ENCODE results near the gene FZR1. TPM values are rescaled to one million over a fixed set of nuclear protein-coding genes. Genes with fewer than 3 reads are reported as not detected.

Gene FZR1
- total RNA-seq, 1 experiment from 2014 or later = 57.0 TPM

DNA sequence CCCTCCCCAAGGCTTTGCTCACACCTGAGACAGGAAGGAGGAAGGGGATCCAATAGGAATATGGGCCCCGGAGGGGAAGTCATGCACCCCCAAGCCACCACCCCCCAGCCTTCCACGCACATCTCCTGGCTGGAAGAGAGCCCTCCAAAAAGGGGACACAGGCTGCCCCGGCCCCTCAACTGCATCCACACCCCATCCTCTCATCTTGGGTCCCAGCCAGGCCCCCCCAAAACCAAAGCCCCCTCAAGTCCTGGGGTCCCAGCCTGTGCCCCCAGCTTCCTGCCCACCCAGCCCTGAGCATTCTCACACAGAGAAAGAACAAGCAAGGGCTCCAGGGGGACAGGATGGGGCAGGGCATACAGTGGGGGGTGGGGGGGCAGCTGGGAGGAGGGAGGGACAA is 37.9 kb upstream of the FZR1 start:
- Histone ChIP-seq H3K4me1 (replicated peaks; ENCODE audit: insufficient read depth) (no peaks in the 10 kb centered on the region), H3K79me2 (ENCODE audit: low read depth) (no peaks in the 10 kb centered on the region), H3F3A (ENCODE audit: insufficient read depth, low read depth) (0 out of 2 replicates have a peak, but pooled peaks cover 3% of the 10 kb centered on the region), H3K27ac (no peak overlapping the region), H3K9me3 (ENCODE audit: insufficient read depth, low read depth) (no peaks in the 10 kb centered on the region), H4K20me1 (ENCODE audit: insufficient read depth) (no peaks in the 10 kb centered on the region), H3K36me3 (ENCODE audit: low read depth) (no peaks in the 10 kb centered on the region), H3K27me3 (ENCODE audit: insufficient read depth, low read depth) (no peaks in the 10 kb centered on the region), H3K9me2 (ENCODE audit: insufficient read depth) (no peaks in the 10 kb centered on the region), H3K4me3 (no peak overlapping the region), H2AFZ (no peak overlapping the region), H3K4me2 (no peak overlapping the region)
- intact Hi-C loops (cut with micrococcal nuclease; ENCODE audit: unreplicated experiment) = no loop called here
- DNase-seq = no peak
- POLR2A ChIA-PET (ENCODE audit: unreplicated experiment) = interaction anchor here (0.6 kb wide), 1 partner anchor 17 kb away, joined by 8 read pairs; no protein-coding TSS in a partner anchor
- TF ChIP-seq, protein P1, sequence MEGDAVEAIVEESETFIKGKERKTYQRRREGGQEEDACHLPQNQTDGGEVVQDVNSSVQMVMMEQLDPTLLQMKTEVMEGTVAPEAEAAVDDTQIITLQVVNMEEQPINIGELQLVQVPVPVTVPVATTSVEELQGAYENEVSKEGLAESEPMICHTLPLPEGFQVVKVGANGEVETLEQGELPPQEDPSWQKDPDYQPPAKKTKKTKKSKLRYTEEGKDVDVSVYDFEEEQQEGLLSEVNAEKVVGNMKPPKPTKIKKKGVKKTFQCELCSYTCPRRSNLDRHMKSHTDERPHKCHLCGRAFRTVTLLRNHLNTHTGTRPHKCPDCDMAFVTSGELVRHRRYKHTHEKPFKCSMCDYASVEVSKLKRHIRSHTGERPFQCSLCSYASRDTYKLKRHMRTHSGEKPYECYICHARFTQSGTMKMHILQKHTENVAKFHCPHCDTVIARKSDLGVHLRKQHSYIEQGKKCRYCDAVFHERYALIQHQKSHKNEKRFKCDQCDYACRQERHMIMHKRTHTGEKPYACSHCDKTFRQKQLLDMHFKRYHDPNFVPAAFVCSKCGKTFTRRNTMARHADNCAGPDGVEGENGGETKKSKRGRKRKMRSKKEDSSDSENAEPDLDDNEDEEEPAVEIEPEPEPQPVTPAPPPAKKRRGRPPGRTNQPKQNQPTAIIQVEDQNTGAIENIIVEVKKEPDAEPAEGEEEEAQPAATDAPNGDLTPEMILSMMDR (conservative IDR thresholded peaks at IDR 0.05) = no peak
- no peak for TF ChIP-seq EZH2 (IDR thresholded peaks at IDR 0.05; ENCODE audit: low read depth)
- CTCF ChIA-PET = no interaction called here
- BruUV-seq (replicated peaks) = no TSS peak

DNA sequence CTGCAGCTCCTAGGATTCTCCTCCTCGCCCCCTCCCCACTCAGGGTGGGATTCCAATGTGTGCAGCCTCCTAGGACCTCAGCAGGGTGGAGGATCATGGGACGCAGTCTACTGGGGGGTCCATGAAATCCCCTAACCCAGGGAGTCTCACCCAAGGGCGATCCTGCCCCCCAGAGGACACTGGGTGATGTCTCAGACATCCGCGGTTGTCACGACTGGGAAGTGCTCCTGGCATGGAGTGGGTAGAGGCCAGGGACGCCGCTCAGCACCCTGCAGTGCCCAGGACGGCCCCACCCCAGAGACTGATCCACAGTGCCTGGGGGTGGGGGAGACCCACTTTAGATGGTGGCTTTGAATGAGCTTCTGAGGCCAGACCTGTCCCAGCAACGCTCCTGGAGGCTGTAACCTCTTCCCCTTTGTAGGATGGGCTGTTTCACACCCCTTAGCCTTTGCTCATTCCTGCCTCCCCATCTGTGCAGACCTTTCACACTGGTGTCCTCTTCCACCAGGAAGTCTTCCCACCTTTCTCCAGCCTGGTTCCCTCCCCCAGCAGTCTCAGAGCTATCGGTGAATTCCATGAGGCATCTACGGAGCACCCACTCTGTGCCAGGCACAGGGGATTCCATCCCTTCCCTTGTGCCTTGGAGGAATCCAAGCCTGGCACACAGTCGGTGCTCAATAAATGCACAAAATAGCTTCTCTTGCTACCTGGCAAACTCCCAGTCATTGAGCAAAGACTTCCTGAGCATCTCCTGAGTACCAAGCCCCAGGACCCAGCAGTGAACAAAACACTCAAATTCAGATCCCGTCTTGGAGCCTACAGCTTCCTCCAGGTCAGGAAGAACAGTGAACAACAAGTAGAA is 36.2 kb upstream of the FZR1 start:
- ChIA-PET POLR2A (ENCODE audit: unreplicated experiment) (no interaction called here), CTCF (interaction anchor here (0.7 to 1.1 kb wide), 2 partner anchors 9 to 31 kb away, joined by 3 read pairs; partner anchors contain the start of gene DOHH)
- no peaks in the 10 kb centered on the region for H4K20me1 ChIP-seq (ENCODE audit: insufficient read depth)
- no peaks in the 10 kb centered on the region for H3K4me1 ChIP-seq (replicated peaks; ENCODE audit: insufficient read depth)
- no peak overlapping the region for H3K4me2 ChIP-seq
- no peak overlapping the region for H2AFZ ChIP-seq
- no peaks in the 10 kb centered on the region for H3K27me3 ChIP-seq (ENCODE audit: insufficient read depth, low read depth)
- no peaks in the 10 kb centered on the region for H3K79me2 ChIP-seq (ENCODE audit: low read depth)
- intact Hi-C loops (cut with micrococcal nuclease; ENCODE audit: unreplicated experiment) = no loop called here
- 0 out of 2 replicates have a peak, but pooled peaks cover 3% of the 10 kb centered on the region for H3F3A ChIP-seq (ENCODE audit: insufficient read depth, low read depth)
- BruUV-seq (replicated peaks) = no TSS peak
- H3K9me2 ChIP-seq (ENCODE audit: insufficient read depth) = no peaks in the 10 kb centered on the region
- H3K4me3 ChIP-seq = no peak overlapping the region
- no peak overlapping the region for H3K27ac ChIP-seq
- H3K36me3 ChIP-seq (ENCODE audit: low read depth) = no peaks in the 10 kb centered on the region
- no peak for DNase-seq
- no peak for TF ChIP-seq EZH2 (IDR thresholded peaks at IDR 0.05; ENCODE audit: low read depth)
- TF ChIP-seq, protein P1 (conservative IDR thresholded peaks at IDR 0.05) = no peak
- H3K9me3 ChIP-seq (ENCODE audit: insufficient read depth, low read depth) = no peaks in the 10 kb centered on the region

DNA sequence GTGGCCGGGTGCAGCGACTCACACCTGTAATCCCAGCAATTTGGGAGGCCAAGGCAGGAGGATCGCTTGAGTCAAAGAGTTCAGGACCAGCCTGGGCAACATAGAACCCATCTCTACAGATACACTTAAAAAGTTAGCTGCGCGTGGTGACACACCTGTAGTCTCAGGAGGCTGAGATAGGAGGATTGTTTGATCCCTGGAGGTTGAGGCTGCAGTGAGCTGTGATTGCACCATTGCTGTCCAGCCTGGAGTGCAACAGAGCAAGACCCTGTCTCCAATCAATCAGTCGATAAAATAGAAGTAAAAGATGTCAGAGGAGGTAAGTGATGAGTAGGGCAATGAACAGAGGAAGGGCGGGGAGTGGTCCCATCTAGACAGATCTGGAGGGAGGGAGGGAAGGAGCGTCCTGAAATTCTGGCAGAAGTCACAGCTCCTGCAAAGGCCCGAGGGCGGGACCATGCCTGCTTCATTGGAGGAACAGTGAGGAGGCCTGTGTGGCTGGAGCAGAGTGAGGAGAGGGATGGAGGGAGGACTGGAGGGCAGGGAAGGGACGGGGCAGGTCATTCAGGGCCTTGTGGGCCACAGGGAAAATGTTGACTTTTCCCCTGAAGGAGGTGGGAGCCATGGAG is 35.5 kb upstream of the FZR1 start:
- Histone ChIP-seq H3K79me2 (ENCODE audit: low read depth) (no peaks in the 10 kb centered on the region), H3K4me3 (no peak overlapping the region), H3K36me3 (ENCODE audit: low read depth) (no peaks in the 10 kb centered on the region), H2AFZ (no peak overlapping the region), H3K4me1 (replicated peaks; ENCODE audit: insufficient read depth) (no peaks in the 10 kb centered on the region), H3K27me3 (ENCODE audit: insufficient read depth, low read depth) (no peaks in the 10 kb centered on the region), H3K9me2 (ENCODE audit: insufficient read depth) (no peaks in the 10 kb centered on the region), H4K20me1 (ENCODE audit: insufficient read depth) (no peaks in the 10 kb centered on the region), H3K9me3 (ENCODE audit: insufficient read depth, low read depth) (no peaks in the 10 kb centered on the region), H3K4me2 (no peak overlapping the region), H3K27ac (no peak overlapping the region), H3F3A (ENCODE audit: insufficient read depth, low read depth) (0 out of 2 replicates have a peak, but pooled peaks cover 3% of the 10 kb centered on the region)
- DNase-seq = no peak
- no peak for TF ChIP-seq EZH2 (IDR thresholded peaks at IDR 0.05; ENCODE audit: low read depth)
- TF ChIP-seq, protein P1 (conservative IDR thresholded peaks at IDR 0.05) = no peak
- BruUV-seq (replicated peaks) = no TSS peak
- CTCF ChIA-PET = interaction anchor here (1.1 kb wide), 1 partner anchor 10 kb away, joined by 3 read pairs; no protein-coding TSS in a partner anchor
- POLR2A ChIA-PET (ENCODE audit: unreplicated experiment) = no interaction called here
- intact Hi-C loops (cut with micrococcal nuclease; ENCODE audit: unreplicated experiment) = no loop called here
